GM13977 (cell line): Measurements from ENCODE around the gene FBXL17.

ENCODE experiments used
- DNase-seq: peaks from one replicate; pipeline ENCODE4 v3.0.0; 2012; ENCODE audit warnings: low spot score
- in situ Hi-C: fragments of 300-500 bp; cut with MboI; formaldehyde crosslinking; loops from one replicate; pipeline ENCODE4 v1.12.0; 2022; ENCODE audit warnings: low sequenced_read_pairs, low pct_unique_long_range_greater_than_20kb, mixed read lengths, inconsistent platforms; ENCODE audit not compliant: unreplicated experiment
- TF ChIP-seq, protein P1 (sequence below): IDR thresholded peaks from 2 replicates; pipeline ENCODE4 v1.5.1; 2012; ENCODE audit warnings: mild to moderate bottlenecking, control low read depth; ENCODE audit not compliant: insufficient read depth; ENCODE audit errors: extremely low read depth, missing control alignments

The FBXL17 gene

DNA sequence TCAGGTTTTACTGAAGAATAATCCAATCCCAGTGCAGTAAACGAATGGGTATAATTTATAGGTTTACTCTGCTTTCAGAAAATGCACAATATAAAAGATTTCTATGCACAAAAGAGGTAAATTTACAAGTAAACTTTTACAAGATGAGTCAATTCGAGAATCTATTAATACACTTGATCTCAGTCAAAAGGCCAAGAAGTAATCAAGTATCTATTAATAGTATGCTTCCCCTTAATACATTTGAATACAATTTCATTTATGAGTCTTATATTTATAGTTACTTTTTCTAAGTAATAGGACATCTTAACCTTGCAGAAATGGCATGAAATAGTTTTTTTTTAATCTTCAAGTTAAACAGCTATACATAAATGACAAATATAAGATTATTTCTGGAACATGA lies 355.9 kb downstream of the FBXL17 start:
- DNase-seq: no peak
- in situ Hi-C loops: no loop called here
- TF ChIP-seq, protein P1, sequence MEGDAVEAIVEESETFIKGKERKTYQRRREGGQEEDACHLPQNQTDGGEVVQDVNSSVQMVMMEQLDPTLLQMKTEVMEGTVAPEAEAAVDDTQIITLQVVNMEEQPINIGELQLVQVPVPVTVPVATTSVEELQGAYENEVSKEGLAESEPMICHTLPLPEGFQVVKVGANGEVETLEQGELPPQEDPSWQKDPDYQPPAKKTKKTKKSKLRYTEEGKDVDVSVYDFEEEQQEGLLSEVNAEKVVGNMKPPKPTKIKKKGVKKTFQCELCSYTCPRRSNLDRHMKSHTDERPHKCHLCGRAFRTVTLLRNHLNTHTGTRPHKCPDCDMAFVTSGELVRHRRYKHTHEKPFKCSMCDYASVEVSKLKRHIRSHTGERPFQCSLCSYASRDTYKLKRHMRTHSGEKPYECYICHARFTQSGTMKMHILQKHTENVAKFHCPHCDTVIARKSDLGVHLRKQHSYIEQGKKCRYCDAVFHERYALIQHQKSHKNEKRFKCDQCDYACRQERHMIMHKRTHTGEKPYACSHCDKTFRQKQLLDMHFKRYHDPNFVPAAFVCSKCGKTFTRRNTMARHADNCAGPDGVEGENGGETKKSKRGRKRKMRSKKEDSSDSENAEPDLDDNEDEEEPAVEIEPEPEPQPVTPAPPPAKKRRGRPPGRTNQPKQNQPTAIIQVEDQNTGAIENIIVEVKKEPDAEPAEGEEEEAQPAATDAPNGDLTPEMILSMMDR: no peak

DNA sequence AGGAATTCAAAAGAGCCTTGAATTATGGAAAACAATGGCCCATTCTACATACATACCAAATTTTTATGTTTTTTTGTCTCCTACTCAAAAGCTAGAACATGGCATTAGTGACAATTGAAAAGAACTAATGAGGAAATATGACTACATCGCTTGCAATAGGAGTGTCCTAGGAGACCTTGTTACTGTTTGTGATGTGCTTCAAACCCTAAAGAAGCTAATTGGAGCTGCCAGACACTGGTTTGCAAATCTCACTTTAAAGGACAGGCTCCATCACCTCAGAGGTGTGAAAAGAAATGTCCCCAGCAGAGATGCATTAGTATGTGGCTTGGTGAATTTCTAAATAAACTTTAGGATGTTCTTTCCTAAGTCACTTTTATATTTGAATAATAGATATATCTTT lies 356.9 kb downstream of the FBXL17 start:
- in situ Hi-C loops: no loop called here
- TF ChIP-seq, protein P1: no peak
- DNase-seq: no peak

DNA sequence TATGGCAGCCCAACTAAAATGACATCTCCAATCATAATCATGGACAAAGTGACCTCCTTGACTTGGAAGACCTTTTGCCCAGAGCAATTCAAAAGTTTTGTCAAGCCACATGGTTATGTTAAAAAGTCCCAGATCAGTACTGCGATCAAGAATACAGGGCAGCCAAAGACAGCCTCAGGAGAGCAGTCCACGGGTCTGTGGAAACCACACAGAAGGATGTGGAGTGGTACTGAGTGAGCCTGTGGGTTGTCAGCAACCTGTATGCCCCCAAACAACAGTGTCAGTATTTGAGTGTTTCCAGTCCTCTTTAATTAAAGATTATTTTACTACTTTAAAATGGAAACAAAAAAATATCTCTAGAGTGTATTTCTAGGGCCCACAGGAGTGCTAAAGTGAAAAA lies 365.8 kb downstream of the FBXL17 start:
- DNase-seq: no peak
- TF ChIP-seq, protein P1: no peak
- in situ Hi-C loops: no loop called here

- DNase-seq: no peak
- TF ChIP-seq, protein P1: no peak
- in situ Hi-C loops: no loop called here
Measured at GRCh38 chr5:108006791-108007190, 375.1 kb downstream of the FBXL17 start.

DNA sequence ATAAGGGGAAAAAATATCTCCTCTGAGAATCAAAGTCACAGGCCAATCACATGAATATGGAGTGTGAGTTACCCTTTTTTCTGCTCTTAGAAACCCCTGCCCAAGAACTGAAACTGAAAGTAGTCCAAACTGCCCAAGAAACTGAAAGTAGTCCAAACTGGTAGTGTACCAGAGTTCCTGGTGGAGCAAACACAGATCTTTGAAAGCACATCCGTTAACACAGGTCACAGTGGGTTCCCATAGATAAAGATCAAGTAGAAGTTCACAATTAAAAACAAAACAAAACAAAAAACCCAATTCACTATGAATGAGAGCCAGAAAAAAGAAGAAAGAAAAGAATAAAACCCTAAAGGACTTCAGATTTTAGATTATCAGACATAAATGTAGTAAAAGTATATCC lies 378.7 kb downstream of the FBXL17 start:
- TF ChIP-seq, protein P1: no peak
- peak; percentile 55 for DNase-seq
- in situ Hi-C loops: no loop called here

DNA sequence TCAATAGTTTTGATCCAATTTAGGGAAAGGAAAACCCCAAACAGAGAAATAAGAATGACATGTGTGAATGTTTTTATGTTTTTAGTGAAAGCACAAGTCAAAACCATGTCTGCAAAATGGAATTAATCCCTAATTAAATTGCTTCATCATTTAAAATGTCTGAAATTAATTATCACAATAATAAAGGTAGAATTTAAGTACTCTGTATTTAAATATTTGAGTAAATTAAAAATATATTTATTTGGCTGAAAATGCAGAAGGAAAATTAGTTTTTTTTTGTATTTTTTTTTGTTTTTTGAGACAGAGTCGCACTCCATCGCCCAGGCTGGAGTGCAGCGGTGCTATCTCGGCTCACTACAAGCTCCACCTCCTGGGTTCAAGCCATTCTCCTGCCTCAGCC lies 380.7 kb downstream of the FBXL17 start:
- DNase-seq: no peak
- in situ Hi-C loops: no loop called here
- TF ChIP-seq, protein P1: no peak
